Stomach smooth muscle (tissue), 2 donors: ENCODE measurements around the gene HOXC11.
A peak's percentile ranks its signal among the peaks of the same experiment; 100 is the strongest.

Experiments
- H3K27ac ChIP-seq: one replicate; pipeline ENCODE4 v1.7.0; 2013; ENCODE audit warnings: mild to moderate bottlenecking, low read length, inconsistent platforms
- H3K27me3 ChIP-seq, 2 donors: one replicate each; pipeline ENCODE4 v1.7.0; 2013; ENCODE audit warnings: low read length in 2 of 2; ENCODE audit not compliant: insufficient read depth in 2 of 2, control insufficient read depth in 1 of 2
- H3K36me3 ChIP-seq, 2 donors: one replicate each; pipeline ENCODE4 v1.7.0; 2013; ENCODE audit warnings: low read length in 2 of 2; ENCODE audit not compliant: control insufficient read depth in 2 of 2, insufficient read depth in 2 of 2
- H3K4me1 ChIP-seq: one replicate; pipeline ENCODE4 v1.7.0; 2013; ENCODE audit warnings: low read length; ENCODE audit not compliant: control insufficient read depth, insufficient read depth
- H3K4me3 ChIP-seq, 2 donors: one replicate each; pipeline ENCODE4 v1.7.0; 2013; ENCODE audit warnings: low read length in 2 of 2
- H3K9ac ChIP-seq, 2 donors: one replicate each; pipeline ENCODE4 v1.7.0; 2013; ENCODE audit warnings: low read length in 2 of 2, mild to moderate bottlenecking in 1 of 2
- H3K9me3 ChIP-seq, 2 donors: one replicate each; pipeline ENCODE4 v1.7.0; 2013; ENCODE audit warnings: low read length in 2 of 2; ENCODE audit not compliant: control insufficient read depth in 2 of 2
- donor health status: healthy.
- donor health status: Pancreatic carcinoma.

HOXC11 gene

DNA sequence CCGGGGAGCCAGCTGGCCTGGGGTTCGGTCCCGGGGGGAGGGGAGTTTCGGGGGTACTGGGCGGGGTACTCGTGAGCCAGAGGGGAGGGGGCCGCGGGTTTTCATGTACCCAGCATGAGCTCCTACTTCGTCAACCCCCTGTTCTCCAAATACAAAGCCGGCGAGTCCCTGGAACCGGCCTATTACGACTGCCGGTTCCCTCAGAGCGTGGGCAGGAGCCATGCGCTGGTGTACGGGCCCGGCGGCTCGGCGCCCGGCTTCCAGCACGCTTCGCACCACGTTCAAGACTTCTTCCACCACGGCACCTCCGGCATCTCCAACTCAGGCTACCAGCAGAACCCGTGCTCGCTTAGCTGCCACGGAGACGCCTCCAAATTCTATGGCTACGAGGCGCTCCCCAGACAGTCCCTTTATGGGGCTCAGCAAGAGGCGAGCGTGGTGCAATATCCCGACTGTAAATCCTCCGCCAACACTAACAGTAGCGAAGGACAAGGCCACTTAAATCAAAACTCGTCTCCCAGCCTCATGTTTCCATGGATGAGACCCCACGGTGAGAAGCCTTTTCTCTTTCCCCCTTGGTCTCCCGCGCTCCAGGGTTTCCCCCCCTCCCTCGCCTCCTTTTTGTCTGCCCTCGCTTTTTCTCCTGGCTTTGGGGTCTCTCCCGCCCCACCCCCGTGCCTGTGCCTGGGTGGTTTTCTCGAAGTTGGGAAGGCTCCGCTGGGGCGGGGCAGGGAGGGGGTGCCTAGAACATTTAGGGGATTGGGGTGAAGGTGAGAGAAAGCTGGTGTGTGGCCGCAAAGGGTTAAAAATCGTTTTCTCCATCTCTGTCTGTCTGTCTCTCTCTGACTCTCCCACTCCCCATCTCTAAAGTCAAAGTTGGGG is 36.5 kb downstream of the HOXC11 start:
- peak overlapping the region; percentile 31 to 52 for H3K4me3 ChIP-seq
- peaks cover 84 to 95% of the 10 kb centered on the region in 2 donors for H3K27me3 ChIP-seq
- H3K9ac ChIP-seq = no peak overlapping the region
- no peak overlapping the region for H3K27ac ChIP-seq
- H3K9me3 ChIP-seq = no peaks in the 10 kb centered on the region
- no peaks in the 10 kb centered on the region for H3K36me3 ChIP-seq
- H3K4me1 ChIP-seq = peaks cover 14% of the 10 kb centered on the region

DNA sequence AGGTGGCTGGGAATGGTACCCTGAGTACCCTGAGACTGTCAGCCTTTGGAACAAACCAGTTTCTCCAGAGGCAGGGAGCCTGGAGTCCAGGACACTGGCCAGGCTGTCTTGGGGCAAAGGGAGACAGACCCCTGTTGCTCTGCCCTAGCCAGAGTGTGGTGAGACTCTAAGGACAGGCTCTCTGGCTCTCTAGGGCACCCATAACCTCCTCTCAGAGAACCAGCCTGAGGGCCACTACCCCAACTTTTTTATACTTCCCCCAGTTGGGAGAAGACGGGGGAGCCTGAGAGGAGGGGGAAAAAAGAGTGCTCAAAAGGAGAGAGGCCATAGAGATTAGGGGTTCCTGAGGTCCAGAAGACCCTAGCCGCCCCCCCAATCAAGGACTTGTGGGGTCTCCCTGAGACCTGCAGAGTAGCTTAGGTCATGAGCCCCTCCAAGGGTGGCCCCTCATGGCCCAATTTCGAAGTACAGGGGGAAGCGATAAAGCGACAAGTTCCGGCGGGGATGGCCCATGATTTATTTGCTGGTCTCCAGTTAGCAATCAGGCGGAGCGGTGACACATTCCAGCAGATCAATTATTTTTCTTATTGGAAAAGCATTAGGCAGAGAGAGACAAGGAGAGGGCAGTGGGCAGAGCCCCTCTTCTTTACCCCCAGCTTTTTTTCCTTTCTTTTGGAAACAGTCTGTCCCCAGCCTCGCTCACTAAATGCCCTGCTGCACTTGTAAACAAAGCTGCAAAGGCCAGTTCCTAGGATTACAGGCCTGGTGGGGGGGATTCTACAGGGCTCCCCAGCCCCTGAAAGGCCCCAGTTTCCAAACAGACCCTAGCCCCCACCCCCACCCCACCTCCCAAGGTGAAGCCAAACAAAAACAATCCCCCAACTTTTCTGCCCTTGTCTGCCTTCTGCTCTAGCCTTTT is 37.4 kb downstream of the HOXC11 start:
- H3K4me3 ChIP-seq = no peak overlapping the region
- H3K27me3 ChIP-seq = peaks cover 84 to 95% of the 10 kb centered on the region in 2 donors
- H3K9ac ChIP-seq = no peak overlapping the region
- H3K4me1 ChIP-seq = peaks cover 16% of the 10 kb centered on the region
- H3K9me3 ChIP-seq = no peaks in the 10 kb centered on the region
- no peak overlapping the region for H3K27ac ChIP-seq
- H3K36me3 ChIP-seq = no peaks in the 10 kb centered on the region

DNA sequence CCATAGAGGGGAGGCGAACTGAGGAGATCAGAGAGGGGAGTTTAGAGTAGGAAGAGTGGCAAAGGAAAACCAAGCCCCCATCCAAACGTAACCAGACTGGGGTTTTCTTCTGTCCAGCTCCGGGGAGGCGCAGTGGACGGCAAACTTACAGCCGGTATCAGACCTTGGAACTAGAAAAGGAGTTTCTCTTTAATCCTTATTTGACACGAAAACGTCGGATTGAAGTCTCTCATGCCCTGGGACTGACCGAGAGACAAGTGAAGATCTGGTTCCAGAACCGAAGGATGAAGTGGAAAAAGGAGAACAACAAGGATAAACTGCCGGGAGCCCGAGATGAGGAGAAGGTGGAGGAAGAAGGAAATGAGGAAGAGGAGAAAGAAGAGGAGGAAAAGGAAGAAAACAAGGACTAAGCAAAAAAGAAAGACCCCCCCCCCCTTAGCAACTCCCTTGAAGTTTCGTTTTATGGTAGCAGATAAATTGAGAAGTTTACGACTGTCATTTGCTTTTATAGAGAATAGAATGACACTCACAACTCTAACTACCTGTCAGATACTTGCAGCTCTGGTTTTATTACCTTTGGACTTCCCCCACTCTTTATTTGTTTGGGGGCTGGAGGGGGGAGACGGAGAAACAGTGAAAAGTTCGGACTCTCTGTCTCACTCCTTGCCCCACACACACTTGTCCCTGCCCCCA is 38.2 kb downstream of the HOXC11 start:
- peaks cover 14% of the 10 kb centered on the region for H3K4me1 ChIP-seq
- H3K4me3 ChIP-seq = no peak overlapping the region
- H3K9ac ChIP-seq = no peak overlapping the region
- H3K27me3 ChIP-seq = peaks cover 85 to 95% of the 10 kb centered on the region in 2 donors
- H3K36me3 ChIP-seq = no peaks in the 10 kb centered on the region
- no peaks in the 10 kb centered on the region for H3K9me3 ChIP-seq
- no peak overlapping the region for H3K27ac ChIP-seq

DNA sequence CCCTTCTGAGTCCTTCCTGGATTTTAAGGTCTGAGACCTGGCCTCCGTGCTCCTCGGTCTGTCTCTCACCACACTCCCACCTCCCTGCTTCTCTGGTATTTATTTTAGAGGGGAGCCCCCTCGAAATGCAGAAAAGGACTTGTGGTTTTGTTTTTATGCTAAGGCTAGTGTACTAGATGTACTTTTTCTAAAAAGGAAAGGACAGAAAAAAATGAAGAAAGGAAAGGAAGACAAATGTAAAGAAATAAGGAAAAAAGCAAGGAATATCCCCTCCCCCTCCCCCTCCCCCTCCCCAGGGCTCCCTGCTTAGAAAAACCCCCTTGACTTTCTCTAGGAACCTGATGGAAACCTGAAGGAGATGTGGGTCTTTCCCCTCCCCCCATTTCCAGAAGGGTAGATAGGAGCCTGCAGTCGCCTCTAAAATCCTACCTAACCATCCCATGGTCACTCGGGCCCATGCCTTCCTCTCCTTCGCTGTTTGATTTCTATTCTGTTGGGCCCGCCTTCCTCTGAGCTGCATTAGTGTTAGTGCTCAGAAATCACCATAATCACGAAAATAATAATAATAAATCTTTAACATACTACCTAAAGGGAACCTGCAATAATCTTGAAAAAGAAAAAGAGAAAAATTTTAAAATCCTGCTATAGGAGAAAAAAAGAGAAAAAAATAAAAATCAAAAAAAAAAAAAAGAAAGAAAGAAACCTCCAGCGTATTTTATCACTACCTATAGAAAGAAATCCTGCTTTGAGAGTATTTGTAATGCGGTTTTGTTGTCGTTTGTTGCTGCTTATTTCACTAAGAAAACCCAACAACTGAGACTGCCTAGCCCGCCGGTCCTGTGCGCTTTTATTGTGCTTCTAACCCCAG is 39.0 kb downstream of the HOXC11 start:
- Histone ChIP-seq H3K27ac (no peak overlapping the region), H3K9ac (no peak overlapping the region), H3K9me3 (no peaks in the 10 kb centered on the region), H3K27me3 (peaks cover 80 to 90% of the 10 kb centered on the region in 2 donors), H3K4me3 (no peak overlapping the region), H3K36me3 (no peaks in the 10 kb centered on the region), H3K4me1 (peaks cover 11% of the 10 kb centered on the region)

DNA sequence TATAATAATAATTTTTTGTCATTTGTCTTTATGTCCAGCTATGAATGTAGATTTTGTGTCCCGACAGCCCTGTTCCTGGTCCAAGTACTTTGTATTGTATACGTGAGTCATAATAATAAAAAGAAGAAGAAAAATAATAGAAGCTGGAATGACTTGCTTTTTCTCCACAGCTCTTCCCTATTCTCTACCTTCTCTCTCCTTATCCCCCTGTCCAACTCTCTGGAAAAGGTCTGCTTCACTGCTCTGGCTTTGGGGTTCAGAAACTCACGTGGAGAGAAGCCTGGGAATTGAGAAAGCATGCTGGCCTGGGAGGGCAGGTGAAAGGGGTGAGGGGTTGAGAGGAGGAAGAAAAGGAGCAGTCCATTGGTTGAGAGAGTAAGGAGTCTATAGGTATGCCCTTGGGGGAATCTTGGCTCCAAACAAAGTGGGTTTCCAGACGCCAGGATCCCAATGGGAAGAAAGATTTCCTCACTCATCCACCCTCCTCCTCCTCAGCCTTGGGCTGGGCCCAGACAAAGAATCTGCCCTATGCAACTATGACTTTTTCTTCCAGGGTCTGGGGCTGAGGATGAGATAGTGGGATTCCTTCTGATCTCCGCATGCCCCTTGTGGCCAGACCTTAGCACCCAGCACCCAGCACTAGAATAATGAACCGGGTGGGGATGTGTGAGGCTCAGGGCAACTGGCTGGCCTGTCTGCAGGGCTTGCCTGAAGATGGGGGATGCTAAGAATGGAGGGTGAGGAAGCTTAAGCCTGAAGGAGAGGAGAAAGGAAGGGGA is 39.9 kb downstream of the HOXC11 start:
- H3K27me3 ChIP-seq = peaks cover 76 to 87% of the 10 kb centered on the region in 2 donors
- no peaks in the 10 kb centered on the region for H3K36me3 ChIP-seq
- H3K4me1 ChIP-seq = peaks cover 13% of the 10 kb centered on the region
- no peak overlapping the region for H3K4me3 ChIP-seq
- H3K27ac ChIP-seq = no peak overlapping the region
- H3K9me3 ChIP-seq = no peaks in the 10 kb centered on the region
- no peak overlapping the region for H3K9ac ChIP-seq

DNA sequence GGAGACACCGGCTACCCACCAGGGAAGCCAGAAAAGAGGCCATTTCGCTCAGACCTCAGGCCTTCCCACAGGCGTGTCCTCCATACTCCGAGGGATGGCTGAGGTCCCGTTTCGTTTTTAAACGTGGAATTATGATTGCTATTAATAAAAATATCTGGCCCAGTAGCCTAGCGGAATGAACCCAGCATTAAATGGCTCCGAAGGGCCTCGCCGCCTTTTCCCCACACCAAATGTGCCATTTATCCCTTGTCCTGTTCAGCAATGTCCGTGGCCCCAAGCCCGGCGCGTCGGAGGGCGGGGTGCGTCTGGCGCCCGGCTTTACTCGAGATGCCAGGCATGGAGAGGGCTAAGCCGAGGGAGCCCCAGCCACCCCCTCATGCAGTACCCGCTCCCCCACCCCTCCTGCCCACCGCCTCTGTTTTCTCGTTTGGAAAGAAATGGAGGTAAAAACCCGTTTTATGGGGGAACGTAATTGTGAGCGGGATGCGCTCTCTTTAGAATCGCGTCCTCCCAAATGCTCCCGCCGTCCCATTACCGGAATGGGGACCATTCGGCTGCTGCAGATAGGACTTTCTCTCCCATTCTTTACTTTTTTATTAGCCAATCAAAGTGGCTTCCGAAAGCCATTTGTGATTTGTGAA is 41.6 kb downstream of the HOXC11 start:
- Histone ChIP-seq H3K27me3 (peaks cover 75 to 88% of the 10 kb centered on the region in 2 donors), H3K36me3 (no peaks in the 10 kb centered on the region), H3K27ac (no peak overlapping the region), H3K4me3 (peak overlapping the region in 1 of 2 donors; percentile 29), H3K4me1 (peaks cover 17% of the 10 kb centered on the region), H3K9me3 (no peaks in the 10 kb centered on the region), H3K9ac (no peak overlapping the region)

DNA sequence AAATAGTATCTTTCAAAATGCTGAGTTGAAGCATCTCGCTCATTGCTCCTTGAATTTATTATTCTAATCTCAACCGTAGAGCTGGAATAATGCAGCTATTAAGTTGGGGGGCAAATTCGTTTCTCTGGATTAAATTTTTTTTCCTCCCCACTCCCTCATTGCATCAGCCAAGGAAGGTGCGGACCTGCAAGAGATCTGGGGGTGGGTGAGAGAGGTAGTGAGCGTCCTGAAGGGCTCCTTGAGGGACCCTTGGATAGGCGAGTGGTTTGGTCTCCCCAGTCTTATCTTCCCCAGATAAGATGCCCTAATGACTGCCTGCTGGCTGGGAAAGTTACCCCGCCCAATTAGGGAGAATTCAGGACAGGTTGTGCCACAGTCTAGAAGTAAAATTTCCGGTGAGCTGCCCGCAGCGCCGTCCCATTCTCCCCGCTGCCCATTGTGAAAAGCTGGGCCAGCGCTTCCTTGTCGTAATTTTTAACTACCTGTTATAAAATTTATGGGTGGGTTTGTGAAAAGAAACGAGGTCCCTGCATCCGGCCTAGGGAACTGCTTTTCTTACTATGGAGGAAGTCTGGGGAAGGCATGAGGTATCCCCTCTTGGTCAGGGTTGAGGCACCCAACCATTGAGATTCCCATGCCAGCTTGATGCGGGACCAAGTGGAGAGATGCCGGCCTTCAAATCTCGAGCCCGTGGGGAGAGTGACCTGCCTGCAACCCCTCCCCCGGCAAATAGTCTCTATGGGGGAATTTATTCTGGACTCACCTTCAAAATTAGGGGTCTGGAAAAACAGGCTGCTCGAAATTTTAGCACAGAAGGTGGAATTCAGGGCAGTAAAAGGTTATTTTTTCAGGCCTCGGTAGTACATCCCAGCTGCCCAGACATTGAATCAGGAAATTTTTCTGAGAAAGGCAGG is 42.3 kb downstream of the HOXC11 start:
- peaks cover 74 to 88% of the 10 kb centered on the region in 2 donors for H3K27me3 ChIP-seq
- H3K9ac ChIP-seq = no peak overlapping the region
- no peaks in the 10 kb centered on the region for H3K36me3 ChIP-seq
- no peak overlapping the region for H3K4me3 ChIP-seq
- no peak overlapping the region for H3K27ac ChIP-seq
- H3K4me1 ChIP-seq = peaks cover 15% of the 10 kb centered on the region
- H3K9me3 ChIP-seq = no peaks in the 10 kb centered on the region

DNA sequence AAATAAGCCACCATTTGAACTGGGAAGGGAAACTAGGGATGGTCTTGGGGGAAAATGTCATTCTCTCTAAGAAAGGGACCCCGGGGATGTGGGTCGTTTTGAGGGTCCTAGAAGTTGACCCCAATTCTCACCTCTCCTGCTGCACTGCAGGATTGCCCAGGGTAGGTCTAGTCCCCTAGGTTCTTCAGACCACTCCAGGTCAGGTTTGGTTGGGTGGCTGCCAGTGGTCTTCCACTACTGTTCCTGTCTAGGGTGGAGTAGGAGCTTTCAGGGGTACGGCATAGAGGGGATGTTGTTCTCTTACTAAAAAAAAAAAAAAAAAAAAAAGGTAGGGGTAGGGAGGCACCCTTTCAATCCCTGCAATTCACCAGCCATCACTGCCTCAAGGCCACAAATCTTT is 43.1 kb downstream of the HOXC11 start:
- Histone ChIP-seq H3K9ac (no peak overlapping the region), H3K4me1 (peaks cover 15% of the 10 kb centered on the region), H3K4me3 (no peak overlapping the region), H3K9me3 (no peaks in the 10 kb centered on the region), H3K36me3 (no peaks in the 10 kb centered on the region), H3K27ac (no peak overlapping the region), H3K27me3 (peaks cover 74 to 88% of the 10 kb centered on the region in 2 donors)
